ENCODE data around the gene CYS1. TPM values are rescaled to one million over a fixed set of nuclear protein-coding genes. Genes with fewer than 3 reads are reported as not detected.

The CYS1 gene
- total RNA-seq, 3 donors from 2014 or later: 0.58 to 5.1 (median 0.98) TPM

GRCh38 chr2:10067881-10068280 is 12.3 kb downstream of the CYS1 start:
- H3K36me3 ChIP-seq (ENCODE audit: low read depth): no peaks in the 10 kb centered on the region
- no peak overlapping the region for H3K4me3 ChIP-seq
- no peak for TF ChIP-seq CTCF (IDR thresholded peaks at IDR 0.05)
- intact Hi-C loops (cut with DNase I, micrococcal nuclease): no loop called here
- H3K4me1 ChIP-seq (ENCODE audit: low read depth): no peaks in the 10 kb centered on the region
- no peaks in the 10 kb centered on the region for H3K9me3 ChIP-seq
- ATAC-seq (no peak), DNase-seq (no peak)

- no peak for DNase-seq
- Histone ChIP-seq H3K4me1 (ENCODE audit: low read depth) (no peaks in the 10 kb centered on the region), H3K9me3 (no peaks in the 10 kb centered on the region), H3K36me3 (ENCODE audit: low read depth) (no peaks in the 10 kb centered on the region), H3K4me3 (no peak overlapping the region)
- no peak for ATAC-seq
- no peak for TF ChIP-seq CTCF (IDR thresholded peaks at IDR 0.05)
- intact Hi-C loops (cut with DNase I, micrococcal nuclease): no loop called here
Observed at GRCh38 chr2:10067330-10067729, 12.9 kb downstream of the CYS1 start.

GRCh38 chr2:10065773-10066055 is 14.5 kb downstream of the CYS1 start:
- no peak overlapping the region for H3K4me3 ChIP-seq
- H3K36me3 ChIP-seq (ENCODE audit: low read depth): no peaks in the 10 kb centered on the region
- intact Hi-C loops (cut with DNase I, micrococcal nuclease): no loop called here
- H3K9me3 ChIP-seq: no peaks in the 10 kb centered on the region
- TF ChIP-seq CTCF (IDR thresholded peaks at IDR 0.05): no peak
- ATAC-seq: no peak
- DNase-seq: no peak
- H3K4me1 ChIP-seq (ENCODE audit: low read depth): no peaks in the 10 kb centered on the region

GRCh38 chr2:10064932-10065772 is 15.1 kb downstream of the CYS1 start:
- no peak for ATAC-seq
- Histone ChIP-seq H3K4me1 (ENCODE audit: low read depth) (no peaks in the 10 kb centered on the region), H3K9me3 (no peaks in the 10 kb centered on the region), H3K4me3 (no peak overlapping the region), H3K36me3 (ENCODE audit: low read depth) (no peaks in the 10 kb centered on the region)
- intact Hi-C loops (cut with DNase I, micrococcal nuclease): no loop called here
- peak in 1 of 3 donors; percentile 19 for DNase-seq
- no peak for TF ChIP-seq CTCF (IDR thresholded peaks at IDR 0.05)

- DNase-seq: peak in 2 of 3 donors; percentile 11 to 37
- ATAC-seq: no peak
- TF ChIP-seq CTCF (IDR thresholded peaks at IDR 0.05): no peak
- H3K4me3 ChIP-seq: no peak overlapping the region
- intact Hi-C loops (cut with DNase I, micrococcal nuclease): no loop called here
- no peaks in the 10 kb centered on the region for H3K4me1 ChIP-seq (ENCODE audit: low read depth)
- no peaks in the 10 kb centered on the region for H3K9me3 ChIP-seq
- no peaks in the 10 kb centered on the region for H3K36me3 ChIP-seq (ENCODE audit: low read depth)
Observed at GRCh38 chr2:10063566-10063965, 16.6 kb downstream of the CYS1 start.

Measured in mucosa of descending colon (tissue), 3 donors.